GM12875 (cell line): ENCODE measurements around the gene ZYG11B.
"Not testable (repeated sequence)": the region's sequence is repeated elsewhere in the genome, so short reads cannot be mapped to it uniquely, and the experiment has no call there.

ENCODE experiments used
- H3K4me3 ChIP-seq: one replicate; pipeline ENCODE4 v1.5.1; 2011; ENCODE audit warnings: low read depth, low read length, control low read depth
- TF ChIP-seq, protein P1 (sequence below): IDR thresholded peaks from 2 replicates; pipeline ENCODE4 v1.5.1; 2011; ENCODE audit warnings: low read depth, mild to moderate bottlenecking, control low read depth, inconsistent platforms, low read length, moderate library complexity, borderline replicate concordance; ENCODE audit not compliant: insufficient read depth

The ZYG11B gene

DNA sequence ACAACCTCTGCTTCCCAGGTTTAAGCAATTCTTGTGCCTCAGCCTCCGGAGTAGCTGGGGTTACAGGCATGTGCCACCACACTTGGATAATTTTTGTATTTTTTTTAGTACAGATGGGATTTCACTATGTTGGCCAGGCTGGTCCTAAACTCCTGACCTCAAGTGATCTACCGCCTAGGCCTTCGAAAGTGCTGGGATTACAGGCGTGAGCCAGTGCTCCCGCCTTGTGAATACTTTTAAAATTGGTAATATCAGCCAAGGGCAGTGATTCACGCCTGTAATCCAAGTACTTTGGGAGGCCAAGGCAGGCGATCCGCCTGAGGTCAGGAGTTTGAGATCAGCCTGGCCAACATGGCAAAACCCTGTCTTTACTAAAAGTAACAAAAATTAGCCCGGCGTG, 33.7 kb downstream of the ZYG11B start:
- TF ChIP-seq, protein P1, sequence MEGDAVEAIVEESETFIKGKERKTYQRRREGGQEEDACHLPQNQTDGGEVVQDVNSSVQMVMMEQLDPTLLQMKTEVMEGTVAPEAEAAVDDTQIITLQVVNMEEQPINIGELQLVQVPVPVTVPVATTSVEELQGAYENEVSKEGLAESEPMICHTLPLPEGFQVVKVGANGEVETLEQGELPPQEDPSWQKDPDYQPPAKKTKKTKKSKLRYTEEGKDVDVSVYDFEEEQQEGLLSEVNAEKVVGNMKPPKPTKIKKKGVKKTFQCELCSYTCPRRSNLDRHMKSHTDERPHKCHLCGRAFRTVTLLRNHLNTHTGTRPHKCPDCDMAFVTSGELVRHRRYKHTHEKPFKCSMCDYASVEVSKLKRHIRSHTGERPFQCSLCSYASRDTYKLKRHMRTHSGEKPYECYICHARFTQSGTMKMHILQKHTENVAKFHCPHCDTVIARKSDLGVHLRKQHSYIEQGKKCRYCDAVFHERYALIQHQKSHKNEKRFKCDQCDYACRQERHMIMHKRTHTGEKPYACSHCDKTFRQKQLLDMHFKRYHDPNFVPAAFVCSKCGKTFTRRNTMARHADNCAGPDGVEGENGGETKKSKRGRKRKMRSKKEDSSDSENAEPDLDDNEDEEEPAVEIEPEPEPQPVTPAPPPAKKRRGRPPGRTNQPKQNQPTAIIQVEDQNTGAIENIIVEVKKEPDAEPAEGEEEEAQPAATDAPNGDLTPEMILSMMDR, result no peak
- H3K4me3 ChIP-seq, result no peak overlapping the region

DNA sequence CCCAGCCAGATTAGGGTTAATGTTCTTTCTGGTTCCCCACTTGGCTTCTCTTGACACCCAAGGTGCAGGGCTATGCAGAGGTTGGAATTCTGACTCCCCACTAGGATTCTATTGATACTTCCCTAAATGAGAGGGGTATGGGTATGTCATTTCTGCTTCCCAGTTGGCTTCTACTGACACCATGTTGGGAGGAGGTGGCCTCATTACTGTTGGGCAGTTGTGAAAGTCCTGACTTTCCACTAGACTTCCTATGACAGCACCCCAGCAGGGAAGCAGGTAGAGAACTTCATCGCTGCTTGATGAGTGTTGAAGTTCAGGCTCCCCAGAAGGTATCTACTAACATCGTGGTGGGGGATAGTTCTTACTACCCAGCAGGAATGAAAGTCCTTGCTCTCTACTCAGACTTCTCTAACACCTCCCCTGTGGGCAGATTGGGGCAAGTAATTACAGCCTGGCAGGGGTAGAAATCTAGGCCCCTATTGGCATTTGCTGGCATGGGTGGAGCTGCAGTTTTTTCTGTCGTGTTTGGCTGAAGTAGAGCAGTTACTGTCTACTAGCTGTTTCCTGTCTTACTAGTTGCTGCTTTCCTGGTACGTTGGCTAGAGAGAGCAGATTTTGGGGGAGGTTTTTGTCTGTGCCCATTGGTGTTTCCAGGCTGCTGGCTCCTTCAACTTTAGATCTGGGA, 41.5 kb downstream of the ZYG11B start:
- TF ChIP-seq, protein P1, result no peak
- no peak overlapping the region for H3K4me3 ChIP-seq

GRCh38 chr1:52769346-52770033, 43.2 kb downstream of the ZYG11B start:
- TF ChIP-seq, protein P1, result no peak
- no peak overlapping the region for H3K4me3 ChIP-seq

GRCh38 chr1:52771384-52771783, 45.1 kb downstream of the ZYG11B start:
- H3K4me3 ChIP-seq, result no peak overlapping the region
- TF ChIP-seq, protein P1, result no peak

- TF ChIP-seq, protein P1, result no peak
- H3K4me3 ChIP-seq, result no peak overlapping the region
Observed at GRCh38 chr1:52786148-52786547, 59.9 kb downstream of the ZYG11B start.

GRCh38 chr1:52790429-52790828, 64.2 kb downstream of the ZYG11B start:
- H3K4me3 ChIP-seq, result not testable (repeated sequence)

- H3K4me3 ChIP-seq, result no peak overlapping the region
- TF ChIP-seq, protein P1, result no peak
Observed at GRCh38 chr1:52792036-52792435, 65.8 kb downstream of the ZYG11B start.

DNA sequence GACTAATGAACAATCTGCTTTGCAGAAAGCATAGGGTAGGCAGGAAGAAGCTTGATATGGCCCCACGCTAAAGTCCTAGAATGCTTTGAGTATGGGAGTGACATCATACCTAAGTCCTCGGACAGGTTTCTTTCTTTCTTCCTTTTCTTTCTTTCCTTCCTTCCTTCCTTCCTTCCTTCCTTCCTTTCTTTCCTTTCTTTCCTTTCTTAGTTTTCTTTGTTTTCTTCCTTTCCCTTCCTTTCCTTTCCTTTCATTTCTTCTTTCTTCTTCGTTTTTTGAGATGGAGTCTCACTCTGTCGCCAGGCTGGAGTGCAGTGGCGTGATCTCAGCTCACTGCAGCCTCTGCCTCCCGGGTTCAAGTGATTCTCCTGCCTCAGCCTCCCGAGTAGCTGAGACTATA, 67.5 kb downstream of the ZYG11B start:
- H3K4me3 ChIP-seq, result not testable (repeated sequence)
